Measurements from ENCODE around the gene DEFB132.

GRCh38 chr20:272718-273117, 15.2 kb downstream of the DEFB132 start:
- no peak for TF ChIP-seq L3MBTL2 (conservative IDR thresholded peaks at IDR 0.05)
- no peak for TF ChIP-seq FOXA1 (IDR thresholded peaks at IDR 0.05)
- TF ChIP-seq FOXK2 (IDR thresholded peaks at IDR 0.05), result no peak
- TF ChIP-seq NFRKB (IDR thresholded peaks at IDR 0.05), result no peak
- TF ChIP-seq BHLHE40 (IDR thresholded peaks at IDR 0.05; ENCODE audit: borderline replicate concordance), result no peak
- no peak for TF ChIP-seq FOXM1 (IDR thresholded peaks at IDR 0.05; ENCODE audit: borderline replicate concordance)
- no peak for TF ChIP-seq SP1 (IDR thresholded peaks at IDR 0.05)
- no peak for TF ChIP-seq ZNF384 (IDR thresholded peaks at IDR 0.05)
- TF ChIP-seq PKNOX1 (IDR thresholded peaks at IDR 0.05), result no peak
- TF ChIP-seq SUZ12 (IDR thresholded peaks at IDR 0.05), result no peak

Data from HEK293T (cell line).